Measurements from ENCODE around the gene SORCS1. TPM values are rescaled to one million over a fixed set of nuclear protein-coding genes. Genes with fewer than 3 reads are reported as not detected.

The SORCS1 gene
- total RNA-seq, 1 experiment from 2014 or later, result not detected

GRCh38 chr10:107051769-107052168 is 112.7 kb downstream of the SORCS1 start (continued):
- no peak for TF ChIP-seq REST (IDR thresholded peaks at IDR 0.05; ENCODE audit: low read depth)
- TF ChIP-seq, protein P1, sequence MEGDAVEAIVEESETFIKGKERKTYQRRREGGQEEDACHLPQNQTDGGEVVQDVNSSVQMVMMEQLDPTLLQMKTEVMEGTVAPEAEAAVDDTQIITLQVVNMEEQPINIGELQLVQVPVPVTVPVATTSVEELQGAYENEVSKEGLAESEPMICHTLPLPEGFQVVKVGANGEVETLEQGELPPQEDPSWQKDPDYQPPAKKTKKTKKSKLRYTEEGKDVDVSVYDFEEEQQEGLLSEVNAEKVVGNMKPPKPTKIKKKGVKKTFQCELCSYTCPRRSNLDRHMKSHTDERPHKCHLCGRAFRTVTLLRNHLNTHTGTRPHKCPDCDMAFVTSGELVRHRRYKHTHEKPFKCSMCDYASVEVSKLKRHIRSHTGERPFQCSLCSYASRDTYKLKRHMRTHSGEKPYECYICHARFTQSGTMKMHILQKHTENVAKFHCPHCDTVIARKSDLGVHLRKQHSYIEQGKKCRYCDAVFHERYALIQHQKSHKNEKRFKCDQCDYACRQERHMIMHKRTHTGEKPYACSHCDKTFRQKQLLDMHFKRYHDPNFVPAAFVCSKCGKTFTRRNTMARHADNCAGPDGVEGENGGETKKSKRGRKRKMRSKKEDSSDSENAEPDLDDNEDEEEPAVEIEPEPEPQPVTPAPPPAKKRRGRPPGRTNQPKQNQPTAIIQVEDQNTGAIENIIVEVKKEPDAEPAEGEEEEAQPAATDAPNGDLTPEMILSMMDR (IDR thresholded peaks at IDR 0.05 in 2 of 3, conservative IDR thresholded peaks at IDR 0.05 in 1 of 3; ENCODE audit: borderline replicate concordance in 1 of 3, insufficient read depth in 1 of 3, low read depth in 2 of 3, low read length in 2 of 3), result no peak
- no peak for TF ChIP-seq ZNF274 (IDR thresholded peaks at IDR 0.05; ENCODE audit: low read depth, low read length)
- TF ChIP-seq POLR2A (IDR thresholded peaks at IDR 0.05; ENCODE audit: borderline replicate concordance, extremely low read depth, insufficient read depth, insufficient read length), result no peak

GRCh38 chr10:107043461-107043860 is 121.0 kb downstream of the SORCS1 start:
- intact Hi-C loops (cut with micrococcal nuclease), result no loop called here
- no peak overlapping the region for H3K4me2 ChIP-seq (ENCODE audit: low read length)
- H3K36me3 ChIP-seq (ENCODE audit: control insufficient read depth in 1 of 2, insufficient read depth in 2 of 2, low read length in 2 of 2), result no peaks in the 10 kb centered on the region; a peak in 1 of 4 replicates
- no peaks in the 10 kb centered on the region for H4K20me1 ChIP-seq (ENCODE audit: insufficient read depth)
- no peaks in the 10 kb centered on the region for H3K4me1 ChIP-seq (ENCODE audit: control insufficient read depth in 1 of 2, insufficient read depth in 2 of 2, low read length in 2 of 2)
- ChIA-PET CTCF (no interaction called here), POLR2A (no interaction called here), RAD21 (ENCODE audit: low non-redundant PET in 1 of 2, low total read pairs in 2 of 2, uncharacterized antibody in 2 of 2, unreplicated experiment in 2 of 2) (no interaction called here)
- no peak overlapping the region for H2AFZ ChIP-seq (ENCODE audit: low read depth, low read length, poor library complexity, severe bottlenecking)
- no peaks in the 10 kb centered on the region for H3K27me3 ChIP-seq (ENCODE audit: insufficient read depth, low read length)
- no peak overlapping the region for H3K4me3 ChIP-seq (replicated peaks in 1 of 2; ENCODE audit: low read depth in 1 of 2, low read length in 2 of 2)
- no peaks in the 10 kb centered on the region for H3K9me2 ChIP-seq (ENCODE audit: insufficient read depth)
- ATAC-seq (no peak), DNase-seq (ENCODE audit: low read depth, low spot score) (no peak)
- H3K27ac ChIP-seq (ENCODE audit: low read depth, low read length), result no peak overlapping the region
- no peak overlapping the region for H3K9ac ChIP-seq (ENCODE audit: low read length)
- TF ChIP-seq SP1 (IDR thresholded peaks at IDR 0.05; ENCODE audit: low read depth) (no peak), TCF7L2 (IDR thresholded peaks at IDR 0.05; ENCODE audit: borderline replicate concordance, extremely low read depth, insufficient read depth, insufficient read length) (no peak), YY1 (IDR thresholded peaks at IDR 0.05; ENCODE audit: extremely low read depth, insufficient replicate concordance, low read depth, low read length) (no peak), ZNF274 (IDR thresholded peaks at IDR 0.05; ENCODE audit: low read depth, low read length) (no peak)
- TF ChIP-seq, protein P2, sequence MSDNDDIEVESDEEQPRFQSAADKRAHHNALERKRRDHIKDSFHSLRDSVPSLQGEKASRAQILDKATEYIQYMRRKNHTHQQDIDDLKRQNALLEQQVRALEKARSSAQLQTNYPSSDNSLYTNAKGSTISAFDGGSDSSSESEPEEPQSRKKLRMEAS (IDR thresholded peaks at IDR 0.05), result no peak
- no peaks in the 10 kb centered on the region for H3K79me2 ChIP-seq (ENCODE audit: insufficient read depth, low read length)
- no TSS peak for BruUV-seq (replicated peaks)
- H3K9me3 ChIP-seq (ENCODE audit: control insufficient read depth in 1 of 2, insufficient read depth in 1 of 2, low read depth in 1 of 2, low read length in 2 of 2), result peaks cover 37 to 46% of the 10 kb centered on the region in 2 experiments; a peak in 2 of 4 replicates

Measured in HCT116 (cell line).